Parathyroid adenoma (tissue), 2 donors: Measurements from ENCODE around the gene BCL11B.

ENCODE experiments used
- H2AFZ ChIP-seq: fragments of 300-600 bp; sonication (generic); one replicate; pipeline ENCODE4 v1.7.0; 2017; ENCODE audit warnings: antibody characterized with exemption, mild to moderate bottlenecking
- H3K27ac ChIP-seq: fragments of 300-600 bp; sonication (generic); one replicate; pipeline ENCODE4 v1.7.0; 2017
- H3K27me3 ChIP-seq: fragments of 300-600 bp; sonication (generic); one replicate; pipeline ENCODE4 v1.7.0; 2017; ENCODE audit warnings: low read length; ENCODE audit not compliant: control insufficient read depth, insufficient read depth
- H3K36me3 ChIP-seq: fragments of 300-600 bp; sonication (generic); one replicate; pipeline ENCODE4 v1.7.0; 2017; ENCODE audit warnings: low read length; ENCODE audit not compliant: control insufficient read depth, insufficient read depth
- H3K4me1 ChIP-seq: fragments of 300-600 bp; sonication (generic); one replicate; pipeline ENCODE4 v1.7.0; 2017; ENCODE audit warnings: control low read depth
- H3K4me2 ChIP-seq: fragments of 300-600 bp; sonication (generic); one replicate; pipeline ENCODE4 v1.7.0; 2017; ENCODE audit warnings: low read length
- H3K4me3 ChIP-seq: fragments of 300-600 bp; sonication (generic); one replicate; pipeline ENCODE4 v1.7.0; 2017; ENCODE audit warnings: low read depth, low read length
- H3K79me2 ChIP-seq: fragments of 300-600 bp; sonication (generic); one replicate; pipeline ENCODE4 v1.7.0; 2017; ENCODE audit warnings: control low read depth
- H3K9ac ChIP-seq: fragments of 300-600 bp; sonication (generic); one replicate; pipeline ENCODE4 v1.7.0; 2017; ENCODE audit warnings: mild to moderate bottlenecking
- H3K9me3 ChIP-seq: fragments of 300-600 bp; sonication (generic); one replicate; pipeline ENCODE4 v1.7.0; 2017; ENCODE audit warnings: low read length; ENCODE audit not compliant: control insufficient read depth
- TF ChIP-seq, protein P1 (sequence below): fragments of 300-600 bp; sonication (generic); IDR thresholded peaks from one replicate; pipeline ENCODE4 v1.7.0; 2017; ENCODE audit warnings: antibody characterized with exemption, mild to moderate bottlenecking
- donor health status: primary hyperparathyroidism.

BCL11B gene

DNA sequence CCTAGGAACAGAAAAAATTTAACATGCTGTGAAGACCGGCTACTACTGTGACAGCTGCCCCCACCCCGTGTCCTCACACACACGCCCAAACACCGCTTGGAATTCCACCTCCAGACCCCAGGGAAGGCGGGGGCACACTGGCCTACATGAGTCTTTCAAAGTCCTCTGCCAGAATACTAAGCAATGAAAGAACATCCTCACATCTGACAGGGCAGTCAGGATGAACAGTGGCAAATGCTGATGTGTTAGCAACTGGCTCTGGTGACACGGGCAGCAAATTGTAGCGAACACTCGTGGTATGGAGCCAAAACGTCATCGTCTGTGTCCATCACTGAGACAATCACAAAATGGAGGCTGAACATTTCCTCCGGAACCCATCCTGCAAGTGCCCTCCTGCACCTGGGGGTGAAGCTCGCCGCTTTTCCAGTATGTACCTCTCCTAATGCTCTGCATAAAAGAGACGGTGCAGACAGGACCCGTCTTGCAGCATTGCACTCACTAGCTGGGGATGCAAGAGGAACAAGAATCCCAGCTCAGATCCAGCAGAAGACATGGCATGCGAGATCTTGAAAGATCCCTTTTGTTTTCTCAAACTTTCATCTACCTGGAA is 94.8 kb downstream of the BCL11B start:
- H3K36me3 ChIP-seq = no peaks in the 10 kb centered on the region
- H3K79me2 ChIP-seq = no peaks in the 10 kb centered on the region
- no peak overlapping the region for H3K9ac ChIP-seq
- H2AFZ ChIP-seq = no peak overlapping the region
- H3K27ac ChIP-seq = no peak overlapping the region
- H3K4me2 ChIP-seq = no peak overlapping the region
- TF ChIP-seq, protein P1, sequence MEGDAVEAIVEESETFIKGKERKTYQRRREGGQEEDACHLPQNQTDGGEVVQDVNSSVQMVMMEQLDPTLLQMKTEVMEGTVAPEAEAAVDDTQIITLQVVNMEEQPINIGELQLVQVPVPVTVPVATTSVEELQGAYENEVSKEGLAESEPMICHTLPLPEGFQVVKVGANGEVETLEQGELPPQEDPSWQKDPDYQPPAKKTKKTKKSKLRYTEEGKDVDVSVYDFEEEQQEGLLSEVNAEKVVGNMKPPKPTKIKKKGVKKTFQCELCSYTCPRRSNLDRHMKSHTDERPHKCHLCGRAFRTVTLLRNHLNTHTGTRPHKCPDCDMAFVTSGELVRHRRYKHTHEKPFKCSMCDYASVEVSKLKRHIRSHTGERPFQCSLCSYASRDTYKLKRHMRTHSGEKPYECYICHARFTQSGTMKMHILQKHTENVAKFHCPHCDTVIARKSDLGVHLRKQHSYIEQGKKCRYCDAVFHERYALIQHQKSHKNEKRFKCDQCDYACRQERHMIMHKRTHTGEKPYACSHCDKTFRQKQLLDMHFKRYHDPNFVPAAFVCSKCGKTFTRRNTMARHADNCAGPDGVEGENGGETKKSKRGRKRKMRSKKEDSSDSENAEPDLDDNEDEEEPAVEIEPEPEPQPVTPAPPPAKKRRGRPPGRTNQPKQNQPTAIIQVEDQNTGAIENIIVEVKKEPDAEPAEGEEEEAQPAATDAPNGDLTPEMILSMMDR = no peak
- H3K4me3 ChIP-seq = no peak overlapping the region
- no peaks in the 10 kb centered on the region for H3K27me3 ChIP-seq
- no peaks in the 10 kb centered on the region for H3K9me3 ChIP-seq
- no peaks in the 10 kb centered on the region for H3K4me1 ChIP-seq

DNA sequence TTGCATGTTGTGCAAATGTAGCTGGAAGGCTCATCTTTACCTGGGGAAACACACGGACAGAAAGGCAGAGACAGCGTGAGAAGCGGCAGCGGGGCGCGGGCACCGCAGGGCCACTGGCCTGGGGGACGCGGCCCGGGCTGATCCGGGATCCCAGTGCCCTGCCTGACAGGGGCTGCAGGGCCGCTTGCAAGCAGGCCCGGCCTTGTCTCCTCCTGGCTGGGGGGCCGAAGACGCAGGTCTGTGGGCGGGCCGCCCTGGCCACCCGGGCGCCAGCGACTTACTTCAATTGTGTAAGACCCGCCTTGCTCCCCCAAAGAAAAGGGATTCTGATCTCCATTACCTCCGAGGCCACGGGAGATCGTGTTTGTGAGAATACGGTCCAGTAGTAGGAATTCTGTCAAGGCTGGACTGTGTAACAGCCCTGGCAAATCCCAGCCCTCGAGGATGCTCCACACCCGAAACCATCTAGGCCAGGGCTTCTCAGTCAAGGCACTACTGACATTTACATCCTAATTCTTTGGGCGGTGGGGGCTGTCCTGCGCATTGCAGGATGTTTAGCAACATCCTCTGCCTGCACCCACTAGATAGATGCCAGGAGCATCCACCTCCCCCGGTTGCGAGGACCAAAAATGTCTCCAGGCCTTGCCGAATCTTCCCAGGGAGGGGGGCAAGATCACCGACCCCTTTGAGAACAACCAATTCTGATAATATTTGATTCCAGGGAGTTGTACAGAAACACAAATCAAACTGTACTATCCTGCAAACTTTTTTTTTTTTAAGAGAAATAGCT is 95.6 kb downstream of the BCL11B start:
- Histone ChIP-seq H3K4me1 (no peaks in the 10 kb centered on the region), H3K4me3 (no peak overlapping the region), H3K36me3 (no peaks in the 10 kb centered on the region), H3K27ac (no peak overlapping the region), H3K79me2 (no peaks in the 10 kb centered on the region), H3K27me3 (no peaks in the 10 kb centered on the region), H2AFZ (no peak overlapping the region), H3K9ac (no peak overlapping the region), H3K4me2 (no peak overlapping the region), H3K9me3 (no peaks in the 10 kb centered on the region)
- TF ChIP-seq, protein P1 = no peak

DNA sequence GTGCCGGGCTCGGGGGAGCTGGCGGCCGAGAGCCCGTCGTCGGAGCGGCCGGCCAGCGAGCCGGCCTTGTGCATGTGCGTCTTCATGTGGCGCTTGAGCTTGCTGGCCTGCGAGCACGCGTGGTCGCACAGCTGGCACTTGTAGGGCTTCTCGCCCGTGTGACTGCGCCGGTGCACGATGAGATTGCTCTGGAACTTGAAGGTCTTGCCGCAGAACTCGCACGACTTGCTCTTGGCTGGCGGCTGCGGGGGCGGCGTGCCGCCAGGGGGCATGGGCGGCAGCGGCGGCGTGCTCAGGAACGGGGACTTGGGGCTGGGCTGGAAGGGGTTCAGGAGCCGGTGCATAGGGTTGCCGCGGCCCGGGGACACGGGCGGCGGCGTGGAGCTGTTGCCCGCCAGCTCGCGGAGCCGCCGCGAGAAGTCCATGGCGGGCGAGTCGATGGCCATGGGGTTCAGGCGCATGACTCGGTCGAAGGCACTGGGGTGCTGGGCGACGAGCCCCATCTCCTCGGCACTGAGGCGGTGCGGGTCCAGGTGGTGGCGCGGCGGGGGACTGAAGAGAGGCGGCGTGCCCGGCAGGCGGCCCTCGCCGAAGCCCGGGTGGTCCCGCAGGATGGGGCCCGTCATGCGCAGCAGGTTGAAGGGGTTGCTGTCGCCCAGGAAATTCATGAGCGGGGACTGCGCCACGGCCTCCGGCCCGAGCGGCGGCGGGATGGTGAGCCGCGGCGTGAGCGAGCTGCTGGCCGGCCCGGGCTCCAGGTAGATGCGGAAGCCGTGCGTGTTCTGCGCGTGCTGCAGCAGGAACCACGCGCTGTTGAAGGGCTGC is 96.5 kb downstream of the BCL11B start:
- no peak overlapping the region for H2AFZ ChIP-seq
- TF ChIP-seq, protein P1 = no peak

DNA sequence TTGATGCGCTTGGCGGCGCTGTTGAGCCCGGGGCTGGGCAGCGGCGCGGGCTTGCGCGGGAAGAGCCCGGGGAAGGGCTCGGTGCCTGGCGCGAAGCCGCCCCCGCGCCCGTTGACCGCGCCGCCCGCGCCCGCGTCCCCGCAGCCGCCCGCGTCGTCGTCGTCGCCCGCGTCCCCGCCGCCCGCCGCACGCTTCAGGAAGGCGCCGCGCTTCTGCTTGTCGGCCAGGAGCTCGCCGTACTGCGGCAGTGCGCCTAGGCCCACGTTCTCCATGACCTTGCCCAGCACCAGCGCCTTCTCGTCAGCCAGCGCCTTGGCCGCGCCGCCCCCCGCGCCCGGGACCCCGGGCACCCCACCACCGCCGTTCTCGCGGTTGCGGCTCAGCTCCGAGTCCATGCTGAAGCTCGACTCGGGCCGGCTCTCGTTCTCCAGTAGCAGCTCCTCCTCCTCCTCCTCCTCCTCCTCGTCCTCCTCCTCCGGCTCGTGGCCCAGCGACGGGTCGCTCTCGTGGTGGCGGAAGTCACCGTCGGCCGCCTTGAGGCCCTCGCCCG is 97.2 kb downstream of the BCL11B start:
- Histone ChIP-seq H3K4me2 (no peak overlapping the region), H3K4me1 (no peaks in the 10 kb centered on the region), H3K36me3 (no peaks in the 10 kb centered on the region), H3K4me3 (no peak overlapping the region), H3K9ac (no peak overlapping the region), H3K27me3 (no peaks in the 10 kb centered on the region), H3K27ac (no peak overlapping the region), H2AFZ (no peak overlapping the region), H3K9me3 (no peaks in the 10 kb centered on the region), H3K79me2 (no peaks in the 10 kb centered on the region)
- TF ChIP-seq, protein P1 = no peak

More for the DNA sequence above, 96.5 kb downstream of the BCL11B start:
- Histone ChIP-seq H3K79me2 (no peaks in the 10 kb centered on the region), H3K4me3 (no peak overlapping the region), H3K27ac (no peak overlapping the region), H3K36me3 (no peaks in the 10 kb centered on the region), H3K9ac (no peak overlapping the region), H3K4me2 (no peak overlapping the region), H3K9me3 (no peaks in the 10 kb centered on the region), H3K4me1 (no peaks in the 10 kb centered on the region), H3K27me3 (no peaks in the 10 kb centered on the region)
